Stimulated activated effector memory CD8-positive, alpha-beta T cell treated with anti-CD3 and anti-CD28 coated beads, Interleukin-12 subunit alpha, Interleukin-12 subunit beta, amount 100 ng/mL, for 72 hours (primary cell): Measurements from ENCODE around the gene LMO1.

Experiments used
- ATAC-seq: fragments of 150-1000 bp; cut with Tn5 transposase; 2 replicates; pipeline ENCODE4 v1.10.0; 2021
- DNase-seq, 2 donors: peaks; one replicate each; pipeline ENCODE4 v3.0.0; 2021 to 2022; ENCODE audit warnings: low spot score in 2 of 2
- H3K27ac Mint-ChIP-seq: one replicate; pipeline ENCODE4 v1.8.0; 2022; ENCODE audit warnings: mild to moderate bottlenecking, mixed read lengths
- H3K36me3 Mint-ChIP-seq: one replicate; pipeline ENCODE4 v1.8.0; 2022; ENCODE audit warnings: mild to moderate bottlenecking, mixed read lengths
- H3K4me1 Mint-ChIP-seq: one replicate; pipeline ENCODE4 v1.8.0; 2022; ENCODE audit warnings: mixed read lengths
- H3K4me3 Mint-ChIP-seq: one replicate; pipeline ENCODE4 v1.8.0; 2022; ENCODE audit warnings: mild to moderate bottlenecking, mixed read lengths
- H3K9me3 Mint-ChIP-seq: one replicate; pipeline ENCODE4 v1.8.0; 2022; ENCODE audit warnings: mixed read lengths

The LMO1 gene

DNA sequence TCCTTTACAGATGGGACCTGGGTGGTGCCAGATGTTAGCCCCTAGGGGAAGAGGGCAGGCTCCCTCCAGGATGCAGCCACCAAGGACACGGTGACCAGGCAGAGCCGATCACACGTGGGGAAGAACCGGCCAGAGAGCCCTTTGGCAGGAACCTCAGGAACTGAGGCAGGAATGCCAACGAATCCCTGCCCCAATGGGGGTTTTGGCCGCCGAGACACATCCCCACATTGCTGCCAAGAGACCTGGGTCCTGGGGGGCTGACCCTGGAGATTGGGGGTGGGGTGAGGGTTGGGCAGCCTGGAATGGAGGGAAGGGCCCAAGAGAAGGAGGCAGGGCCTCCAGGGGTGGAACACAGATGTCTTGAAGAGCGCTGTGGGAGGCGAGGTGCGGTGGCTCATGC lies 28.7 kb upstream of the LMO1 start:
- H3K4me3 Mint-ChIP-seq = no peak overlapping the region

DNA sequence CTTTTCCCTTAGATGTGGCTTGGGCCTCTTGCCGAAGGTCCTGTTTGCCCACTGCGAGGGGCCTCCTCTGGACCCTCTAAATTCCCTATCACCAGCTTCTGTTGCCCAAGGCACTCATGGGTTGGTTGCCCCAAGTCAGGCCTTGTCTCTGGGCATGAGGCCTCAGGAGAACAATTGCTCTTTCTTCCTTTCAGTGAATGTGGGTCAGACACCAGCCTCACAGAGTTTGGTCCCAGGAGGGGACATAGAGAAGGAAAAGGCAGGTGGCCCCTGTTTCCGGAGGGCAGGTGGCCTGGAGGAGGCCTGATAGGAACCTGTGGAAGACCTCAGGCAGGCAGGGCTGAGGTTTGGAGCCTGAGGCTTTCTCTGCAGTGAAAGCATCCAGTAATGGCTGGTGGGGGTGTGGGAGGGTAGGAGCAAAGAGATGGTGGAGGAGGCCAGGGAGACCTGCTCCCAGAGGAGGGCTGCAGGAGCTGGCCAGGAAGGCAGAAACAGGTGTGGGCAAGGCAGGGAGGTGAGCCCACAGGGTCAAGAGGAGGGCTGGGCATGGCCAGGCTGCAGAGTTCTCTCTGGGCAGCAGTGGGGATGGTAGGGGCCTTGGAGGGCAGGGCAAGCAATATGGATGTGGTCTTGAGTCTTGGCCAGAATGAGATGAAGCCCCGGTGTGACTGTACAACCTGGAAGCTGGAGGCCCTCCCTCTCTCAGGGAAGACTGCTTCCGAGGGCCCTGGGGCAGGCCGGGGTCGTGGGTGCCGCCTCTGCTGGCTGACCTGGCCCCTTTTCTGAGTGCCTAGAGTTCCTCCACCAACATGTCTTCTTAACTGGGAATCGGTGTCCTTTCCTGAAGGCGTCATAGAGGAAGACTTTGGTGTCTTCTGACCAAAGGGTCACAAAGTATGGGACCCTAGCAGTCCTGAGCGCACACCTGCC lies 28.0 kb upstream of the LMO1 start:
- Mint-ChIP-seq H3K36me3 (no peaks in the 10 kb centered on the region), H3K4me3 (no peak overlapping the region), H3K27ac (no peak overlapping the region), H3K4me1 (no peaks in the 10 kb centered on the region), H3K9me3 (no peaks in the 10 kb centered on the region)
- ATAC-seq (no peak), DNase-seq (no peak)

More for the DNA sequence above, 28.7 kb upstream of the LMO1 start:
- ATAC-seq = no peak
- DNase-seq = no peak
- H3K4me1 Mint-ChIP-seq = no peaks in the 10 kb centered on the region
- H3K27ac Mint-ChIP-seq = no peak overlapping the region
- H3K9me3 Mint-ChIP-seq = no peaks in the 10 kb centered on the region
- no peaks in the 10 kb centered on the region for H3K36me3 Mint-ChIP-seq

DNA sequence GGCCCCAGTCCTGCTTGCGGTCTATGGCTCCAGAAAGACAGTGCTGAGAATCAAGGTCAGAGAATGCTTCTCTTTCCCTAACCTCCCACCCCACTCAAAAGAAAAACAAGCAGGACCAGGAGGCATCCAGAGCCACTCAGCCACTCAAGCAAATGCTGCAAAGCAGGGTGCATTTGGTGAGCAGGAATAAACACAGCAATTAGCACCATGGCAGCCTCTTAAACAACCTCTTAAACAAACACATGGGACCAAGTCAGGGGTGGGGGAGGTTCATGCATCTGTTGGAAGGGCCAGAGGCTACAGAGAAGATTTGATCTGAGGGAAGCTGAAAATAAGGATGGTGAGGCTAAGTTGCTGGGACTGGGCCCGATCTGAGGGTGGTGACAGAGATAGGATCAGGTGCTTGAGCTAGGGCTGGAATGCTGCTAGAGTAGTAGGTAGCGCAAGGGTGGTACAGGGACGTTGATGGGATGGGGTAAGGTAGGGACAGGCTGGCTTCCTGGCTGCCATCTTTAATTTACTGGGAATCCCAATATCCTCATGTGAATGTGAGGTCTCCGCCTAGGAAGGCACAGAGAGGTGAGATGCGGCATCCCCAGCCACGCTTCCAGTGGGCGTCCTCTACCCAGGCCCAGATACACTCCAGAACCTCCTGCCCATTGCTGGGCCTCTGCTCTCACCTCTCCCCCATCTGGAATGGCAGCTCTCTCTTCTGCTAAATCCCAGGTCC lies 26.6 kb upstream of the LMO1 start:
- Mint-ChIP-seq H3K4me3 (no peak overlapping the region), H3K36me3 (no peaks in the 10 kb centered on the region), H3K9me3 (no peaks in the 10 kb centered on the region), H3K4me1 (no peaks in the 10 kb centered on the region), H3K27ac (no peak overlapping the region)
- DNase-seq = no peak
- no peak for ATAC-seq

DNA sequence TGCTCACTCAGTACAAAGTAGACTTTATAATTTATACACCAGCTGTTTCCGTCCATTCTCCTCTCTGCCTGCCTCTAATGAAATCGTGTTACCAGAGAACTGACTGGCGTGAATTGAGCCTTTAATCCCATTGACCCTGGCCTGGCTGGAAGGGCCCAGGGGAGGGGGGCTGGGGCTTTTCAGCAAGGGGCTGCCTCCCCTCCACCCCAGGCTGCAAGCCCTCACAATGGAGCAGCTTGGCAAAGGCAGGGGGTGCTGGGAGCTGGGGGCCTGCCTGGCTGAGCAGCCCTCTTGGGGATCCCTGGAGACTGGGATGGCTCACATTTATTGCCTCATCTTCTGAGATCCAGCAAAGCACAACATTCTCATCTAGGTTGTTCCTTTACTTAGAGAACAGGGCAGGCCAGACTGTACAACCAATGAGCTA lies 25.8 kb upstream of the LMO1 start:
- DNase-seq (no peak), ATAC-seq (no peak)
- Mint-ChIP-seq H3K4me1 (no peaks in the 10 kb centered on the region), H3K4me3 (no peak overlapping the region), H3K27ac (no peak overlapping the region), H3K9me3 (no peaks in the 10 kb centered on the region), H3K36me3 (no peaks in the 10 kb centered on the region)

DNA sequence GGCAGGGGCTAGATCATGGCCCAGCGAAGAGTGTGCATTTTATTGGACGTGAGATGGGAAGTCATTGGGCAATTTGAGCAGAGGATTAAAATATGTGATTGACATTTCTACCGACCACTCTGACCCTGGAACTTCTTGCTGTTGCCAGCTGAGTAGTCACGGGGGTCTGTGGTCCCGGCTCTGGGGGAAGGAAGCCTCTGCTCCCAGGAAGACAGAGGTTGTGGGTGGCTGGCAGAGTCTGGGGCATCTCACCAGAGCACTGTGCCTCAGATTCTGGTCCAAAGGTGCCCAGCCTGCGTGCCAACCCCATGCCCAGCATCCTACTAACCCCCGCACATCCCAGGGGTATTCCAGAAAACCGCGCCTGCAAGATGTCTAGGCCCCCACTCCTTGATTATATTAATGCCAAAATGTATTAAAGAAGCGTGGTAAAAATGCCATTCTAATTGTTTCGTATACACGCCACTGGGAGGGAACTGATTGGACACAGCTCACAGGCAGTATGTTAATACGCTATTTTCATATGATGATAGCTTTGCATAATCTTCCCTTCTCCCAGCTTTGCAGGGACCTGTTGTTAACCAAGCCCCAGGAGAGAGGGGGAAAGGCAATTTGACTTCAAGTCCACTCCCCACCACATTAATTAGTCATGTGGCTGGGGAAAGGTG lies 25.3 kb upstream of the LMO1 start:
- ATAC-seq (no peak), DNase-seq (no peak)

DNA sequence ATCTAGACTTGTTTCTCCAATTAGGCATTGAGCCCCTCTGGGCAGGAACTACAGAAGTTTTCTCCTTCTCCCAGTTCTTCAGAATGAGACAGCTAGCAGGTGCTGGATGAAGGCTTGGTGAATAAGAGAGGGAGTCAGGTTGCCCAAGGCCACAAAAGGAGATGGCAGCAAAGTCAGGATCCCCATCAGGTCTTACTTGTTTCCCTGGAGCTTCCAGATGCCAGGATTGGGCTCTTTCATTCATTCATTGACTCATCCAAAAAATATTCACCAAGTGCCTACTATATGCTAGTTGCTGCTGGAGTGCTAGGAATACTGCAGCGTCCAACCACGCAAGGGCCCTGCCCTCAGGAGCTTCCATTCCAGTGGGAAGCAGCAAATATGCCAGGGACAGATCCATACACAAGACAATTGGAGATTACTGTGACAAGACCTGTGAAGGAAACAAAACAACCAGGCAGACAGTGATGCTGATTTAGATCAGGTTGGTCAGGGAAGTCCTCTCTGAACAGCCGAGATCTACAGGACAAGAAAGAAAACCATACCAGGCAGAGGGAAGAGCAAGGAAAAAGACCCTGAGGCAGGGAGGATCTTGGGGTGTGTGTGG lies 24.6 kb upstream of the LMO1 start:
- DNase-seq = no peak
- Mint-ChIP-seq H3K4me3 (no peak overlapping the region), H3K27ac (no peak overlapping the region), H3K4me1 (no peaks in the 10 kb centered on the region), H3K36me3 (no peaks in the 10 kb centered on the region), H3K9me3 (no peaks in the 10 kb centered on the region)
- no peak for ATAC-seq

More for the DNA sequence above, 25.3 kb upstream of the LMO1 start:
- no peak overlapping the region for H3K4me3 Mint-ChIP-seq
- H3K27ac Mint-ChIP-seq = no peak overlapping the region
- no peaks in the 10 kb centered on the region for H3K4me1 Mint-ChIP-seq
- H3K9me3 Mint-ChIP-seq = no peaks in the 10 kb centered on the region
- H3K36me3 Mint-ChIP-seq = no peaks in the 10 kb centered on the region

DNA sequence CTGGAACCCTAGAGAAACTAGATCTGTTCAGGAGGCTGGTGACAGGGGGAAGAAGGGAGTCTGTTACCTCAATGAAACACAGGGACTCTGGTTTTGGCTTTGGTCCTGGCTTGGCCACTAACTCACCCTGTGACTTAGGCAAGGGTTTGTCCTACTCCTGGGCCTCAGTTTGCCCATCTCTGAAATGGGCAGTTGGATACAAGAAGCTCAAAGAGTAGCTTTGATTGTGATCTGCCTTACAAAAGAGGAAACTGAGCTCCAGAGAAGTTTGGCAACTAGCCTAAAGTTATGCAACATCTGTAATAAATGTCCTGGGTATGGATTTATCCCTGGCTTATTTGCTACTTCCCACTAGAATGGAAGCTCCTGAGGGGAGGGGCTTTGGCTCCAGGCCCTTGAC lies 24.0 kb upstream of the LMO1 start:
- DNase-seq = no peak
- no peak for ATAC-seq
- H3K27ac Mint-ChIP-seq = no peak overlapping the region

DNA sequence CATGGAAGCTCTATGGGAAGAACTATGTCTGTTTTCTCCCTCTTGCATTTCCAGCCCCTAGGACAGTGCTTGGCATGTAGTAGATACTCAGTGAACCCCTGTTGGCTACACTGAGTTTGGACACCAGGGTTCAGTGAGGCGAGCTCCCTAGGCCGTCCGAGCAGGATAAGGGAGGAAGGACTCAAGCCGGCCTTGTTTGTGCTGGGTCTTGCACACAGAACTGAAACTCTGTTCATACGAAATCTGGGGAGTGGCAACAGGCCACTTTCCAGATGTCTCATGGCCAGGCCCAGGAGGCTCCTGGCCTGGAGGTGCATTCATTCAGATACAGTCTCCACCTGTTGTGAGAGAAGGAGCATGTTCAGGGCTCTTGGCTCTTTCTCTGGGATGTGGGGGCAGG lies 23.6 kb upstream of the LMO1 start:
- no peaks in the 10 kb centered on the region for H3K4me1 Mint-ChIP-seq
- H3K9me3 Mint-ChIP-seq = no peaks in the 10 kb centered on the region
- H3K4me3 Mint-ChIP-seq = no peak overlapping the region
- no peaks in the 10 kb centered on the region for H3K36me3 Mint-ChIP-seq
- DNase-seq (no peak), ATAC-seq (no peak)
- no peak overlapping the region for H3K27ac Mint-ChIP-seq

More for the DNA sequence above, 24.0 kb upstream of the LMO1 start:
- Mint-ChIP-seq H3K36me3 (no peaks in the 10 kb centered on the region), H3K4me3 (no peak overlapping the region), H3K9me3 (no peaks in the 10 kb centered on the region), H3K4me1 (no peaks in the 10 kb centered on the region)

DNA sequence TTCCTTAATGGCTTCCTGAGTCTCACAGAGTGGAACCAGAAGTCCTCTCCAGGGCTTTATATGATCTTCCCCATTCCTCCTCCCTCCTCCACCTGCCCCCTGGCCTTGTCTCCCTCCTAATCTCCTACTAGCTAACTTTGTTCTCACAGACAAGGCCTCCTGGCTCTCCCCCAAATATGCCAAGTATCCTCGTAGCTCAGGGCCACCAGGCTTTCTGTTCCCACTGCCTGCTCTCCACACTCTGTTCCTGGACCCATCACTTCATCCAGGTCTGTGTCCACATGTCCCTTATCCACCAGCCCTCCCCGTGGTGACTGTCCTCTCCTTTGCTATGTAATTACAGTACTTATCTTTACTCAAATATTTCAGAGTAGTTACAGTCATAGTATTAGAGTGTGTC lies 23.2 kb upstream of the LMO1 start:
- ATAC-seq (no peak), DNase-seq (no peak)
- no peak overlapping the region for H3K4me3 Mint-ChIP-seq
- H3K36me3 Mint-ChIP-seq = no peaks in the 10 kb centered on the region
- H3K4me1 Mint-ChIP-seq = no peaks in the 10 kb centered on the region
- no peaks in the 10 kb centered on the region for H3K9me3 Mint-ChIP-seq
- no peak overlapping the region for H3K27ac Mint-ChIP-seq

DNA sequence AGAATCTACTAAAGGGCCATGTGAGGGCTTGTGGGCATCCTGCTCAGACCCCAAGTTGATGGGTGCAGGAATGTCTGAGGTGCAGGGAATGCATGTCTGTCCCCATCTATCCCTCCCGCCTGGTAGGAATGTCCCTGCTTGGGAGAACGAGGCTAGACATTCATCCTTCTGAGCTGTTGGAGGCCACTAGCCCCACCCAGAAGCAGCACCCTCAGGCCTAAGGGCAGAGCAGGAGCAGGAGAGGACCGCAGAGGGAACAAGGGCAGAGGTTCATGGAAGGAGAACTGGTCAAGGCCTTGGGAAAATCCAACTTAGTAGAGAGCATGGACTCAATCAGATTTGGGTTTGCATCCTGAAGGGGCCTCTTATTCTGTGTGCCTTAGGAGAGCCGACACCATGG lies 22.1 kb upstream of the LMO1 start:
- no peak for ATAC-seq
- Mint-ChIP-seq H3K4me1 (no peaks in the 10 kb centered on the region), H3K4me3 (no peak overlapping the region), H3K9me3 (no peaks in the 10 kb centered on the region), H3K27ac (no peak overlapping the region), H3K36me3 (no peaks in the 10 kb centered on the region)
- no peak for DNase-seq

DNA sequence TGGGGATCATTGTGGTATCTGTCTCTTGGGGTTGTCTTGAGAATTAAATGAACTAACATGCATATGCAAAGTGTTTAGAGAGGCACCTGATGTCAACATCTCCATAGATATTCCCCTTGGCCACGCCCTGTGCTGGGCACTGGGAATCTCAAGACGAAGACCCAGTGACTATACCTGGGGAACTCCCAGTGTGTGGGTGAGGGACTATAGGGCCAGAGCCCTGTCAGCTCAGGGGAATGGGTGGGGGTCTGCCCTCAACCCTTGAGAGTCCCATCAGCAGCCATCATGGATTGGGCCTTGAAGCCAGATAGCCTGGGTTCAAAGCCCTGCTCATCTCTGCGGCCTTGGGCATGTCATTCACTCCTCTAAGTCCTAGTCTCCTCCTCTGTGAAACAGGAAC lies 21.6 kb upstream of the LMO1 start:
- H3K36me3 Mint-ChIP-seq = no peaks in the 10 kb centered on the region
- no peaks in the 10 kb centered on the region for H3K4me1 Mint-ChIP-seq
- H3K27ac Mint-ChIP-seq = no peak overlapping the region
- no peak for ATAC-seq
- no peak overlapping the region for H3K4me3 Mint-ChIP-seq
- DNase-seq = no peak
- H3K9me3 Mint-ChIP-seq = no peaks in the 10 kb centered on the region

DNA sequence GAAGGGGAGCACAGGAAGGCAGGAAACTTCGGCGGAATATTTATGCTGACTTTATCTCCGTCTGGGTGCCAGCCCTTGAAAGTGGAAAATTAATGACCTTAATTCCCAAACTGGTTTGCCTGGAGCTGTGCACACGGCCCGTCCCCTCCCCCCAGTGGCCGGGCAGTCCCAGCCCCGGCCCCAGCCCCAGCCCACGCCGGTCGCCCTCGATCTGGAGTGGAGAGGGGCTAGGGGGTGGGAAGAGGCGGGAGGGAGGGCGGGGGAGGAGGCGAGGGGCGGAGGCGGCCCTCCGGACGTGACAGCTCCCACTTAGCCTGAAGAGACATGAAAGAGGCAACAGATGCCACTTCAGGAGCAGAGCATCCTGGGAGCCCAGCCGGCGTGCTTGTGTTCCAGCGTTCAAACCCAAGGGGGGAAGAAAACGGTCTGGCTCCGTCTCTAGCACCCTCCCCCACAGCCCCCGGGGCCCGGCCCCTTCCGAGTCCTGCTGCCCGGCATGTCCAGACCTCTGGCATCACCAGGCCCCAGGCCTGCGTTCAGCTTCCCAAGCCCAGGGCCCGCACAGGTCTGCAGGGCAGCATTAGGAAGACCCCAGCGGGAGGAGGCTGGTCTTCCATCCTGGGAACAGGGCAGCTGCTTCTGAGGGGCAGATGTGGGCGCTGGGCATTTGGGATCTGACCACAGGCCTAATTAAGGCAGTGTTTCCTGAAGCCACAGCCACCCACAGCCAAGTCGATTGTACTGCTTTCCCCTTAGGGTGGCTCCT lies 20.0 kb upstream of the LMO1 start:
- Mint-ChIP-seq H3K4me1 (no peaks in the 10 kb centered on the region), H3K36me3 (no peaks in the 10 kb centered on the region)
- DNase-seq = no peak

DNA sequence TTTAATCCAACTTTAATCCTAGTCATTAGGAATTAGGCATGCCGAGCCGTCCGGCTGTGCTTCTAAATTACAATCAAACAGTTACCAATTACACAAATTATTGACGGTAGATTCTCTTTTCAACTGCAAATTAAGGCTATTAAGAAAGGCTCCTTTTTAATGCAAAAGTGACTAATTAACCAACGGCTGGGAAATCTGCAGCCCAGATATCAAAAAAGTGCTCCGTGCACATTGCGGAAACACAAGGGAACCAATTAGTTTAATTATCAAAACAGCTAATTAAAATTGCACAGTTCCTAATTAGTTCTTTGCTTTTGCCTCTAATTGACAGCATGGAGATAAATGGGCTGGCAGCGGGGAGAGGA lies 19.4 kb upstream of the LMO1 start:
- H3K4me3 Mint-ChIP-seq = no peak overlapping the region
- H3K27ac Mint-ChIP-seq = no peak overlapping the region
- DNase-seq (no peak), ATAC-seq (no peak)
- H3K4me1 Mint-ChIP-seq = no peaks in the 10 kb centered on the region
- no peaks in the 10 kb centered on the region for H3K36me3 Mint-ChIP-seq
- no peaks in the 10 kb centered on the region for H3K9me3 Mint-ChIP-seq

More for the DNA sequence above, 20.0 kb upstream of the LMO1 start:
- Mint-ChIP-seq H3K4me3 (no peak overlapping the region), H3K9me3 (no peaks in the 10 kb centered on the region), H3K27ac (no peak overlapping the region)
- peak; percentile 27 for ATAC-seq

DNA sequence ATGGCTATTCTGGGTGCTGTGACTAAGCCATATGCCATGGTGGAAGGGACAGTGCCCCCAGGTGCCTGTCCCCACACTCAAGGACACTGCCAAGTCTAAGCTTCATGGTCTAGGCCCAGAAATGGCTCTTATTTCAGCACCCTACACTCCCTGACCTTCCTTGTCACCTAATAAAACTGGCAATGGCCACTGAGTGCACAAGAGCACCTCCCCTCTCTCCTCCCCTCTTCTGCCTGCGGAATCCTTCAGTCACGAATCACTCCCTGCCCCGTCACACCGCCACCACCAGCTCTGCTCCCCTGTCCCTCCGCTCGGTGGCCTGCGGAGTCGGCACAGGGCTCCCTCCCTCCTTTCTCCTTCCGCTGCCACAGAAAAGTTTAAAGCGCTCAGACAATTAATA lies 19.0 kb upstream of the LMO1 start:
- ATAC-seq (no peak), DNase-seq (no peak)
- no peaks in the 10 kb centered on the region for H3K4me1 Mint-ChIP-seq
- H3K36me3 Mint-ChIP-seq = no peaks in the 10 kb centered on the region
- H3K27ac Mint-ChIP-seq = no peak overlapping the region
- no peak overlapping the region for H3K4me3 Mint-ChIP-seq
- H3K9me3 Mint-ChIP-seq = no peaks in the 10 kb centered on the region

DNA sequence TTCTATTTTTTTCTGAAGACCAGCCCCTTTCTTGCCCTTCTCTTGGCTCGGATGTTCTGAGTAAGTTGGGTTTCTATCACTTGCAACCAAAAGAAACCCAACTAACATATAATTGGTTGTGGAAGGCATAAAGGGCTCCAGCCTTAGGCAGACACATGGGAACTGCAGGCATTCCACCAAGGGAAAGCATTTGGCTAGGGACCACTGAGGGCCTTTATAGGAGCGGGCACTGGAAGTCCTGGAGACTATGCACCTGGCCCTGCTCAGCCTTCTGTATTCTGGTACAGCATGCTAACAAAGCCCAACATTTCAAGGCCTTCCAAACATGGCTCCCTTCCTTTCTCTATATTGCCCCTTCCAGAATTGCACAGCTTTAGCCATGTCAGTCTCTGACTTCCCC lies 17.6 kb upstream of the LMO1 start:
- Mint-ChIP-seq H3K9me3 (no peaks in the 10 kb centered on the region), H3K36me3 (no peaks in the 10 kb centered on the region), H3K4me3 (no peak overlapping the region), H3K27ac (no peak overlapping the region), H3K4me1 (no peaks in the 10 kb centered on the region)
- DNase-seq (no peak), ATAC-seq (no peak)
